GM18507 (cell line): ENCODE results near the gene PTPRT.

Experiments used
- DNase-seq: peaks from one replicate; pipeline ENCODE4 v3.0.0; 2011; ENCODE audit warnings: low read depth; ENCODE audit not compliant: insufficient read length; ENCODE audit errors: extremely low spot score
- FAIRE-seq: peaks from 2 replicates; lab custom pipeline; 2011; peaks lifted over from hg19 to GRCh38; lab: Jason Lieb, UNC

Gene PTPRT

DNA sequence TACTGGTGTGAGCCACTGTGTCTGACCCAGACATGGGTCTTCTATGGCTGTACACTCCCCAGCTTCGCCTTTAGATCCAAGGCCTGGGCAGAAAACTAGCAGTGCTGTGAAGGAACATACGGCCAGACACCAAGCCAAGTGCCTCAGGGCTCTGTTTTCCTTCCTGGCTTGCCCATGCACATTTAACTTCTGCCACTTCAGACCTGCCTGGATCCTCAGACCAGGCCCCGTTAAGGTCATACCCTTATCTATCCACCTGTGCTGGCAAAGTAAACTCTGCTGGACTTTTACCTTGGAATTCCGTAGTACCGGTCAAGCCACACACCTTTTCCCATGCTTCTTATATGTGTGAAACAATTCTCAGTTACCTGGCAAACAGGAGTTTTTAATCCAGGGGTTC, 644.8 kb downstream of the PTPRT start:
- no peak for DNase-seq
- FAIRE-seq, result no peak

DNA sequence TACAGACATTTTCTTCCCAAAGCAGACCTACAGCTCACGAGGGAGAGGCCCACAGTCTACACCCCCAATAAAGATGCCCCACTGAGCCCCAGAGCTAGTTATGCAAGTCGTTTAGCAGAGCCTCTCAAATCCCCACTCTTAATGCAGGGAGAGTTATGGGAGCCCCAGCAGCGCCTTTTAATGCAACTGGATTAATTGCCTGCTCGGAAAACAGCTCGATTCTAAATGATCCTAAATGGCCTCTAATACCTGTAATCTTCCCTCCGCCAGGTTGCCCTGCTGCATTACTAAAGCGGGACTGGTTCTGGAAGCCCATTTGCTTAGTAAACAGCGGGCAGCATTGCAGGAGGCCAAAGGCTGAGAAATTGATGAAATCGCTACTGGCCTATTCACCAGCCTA, 656.9 kb downstream of the PTPRT start:
- DNase-seq (no peak), FAIRE-seq (no peak)

DNA sequence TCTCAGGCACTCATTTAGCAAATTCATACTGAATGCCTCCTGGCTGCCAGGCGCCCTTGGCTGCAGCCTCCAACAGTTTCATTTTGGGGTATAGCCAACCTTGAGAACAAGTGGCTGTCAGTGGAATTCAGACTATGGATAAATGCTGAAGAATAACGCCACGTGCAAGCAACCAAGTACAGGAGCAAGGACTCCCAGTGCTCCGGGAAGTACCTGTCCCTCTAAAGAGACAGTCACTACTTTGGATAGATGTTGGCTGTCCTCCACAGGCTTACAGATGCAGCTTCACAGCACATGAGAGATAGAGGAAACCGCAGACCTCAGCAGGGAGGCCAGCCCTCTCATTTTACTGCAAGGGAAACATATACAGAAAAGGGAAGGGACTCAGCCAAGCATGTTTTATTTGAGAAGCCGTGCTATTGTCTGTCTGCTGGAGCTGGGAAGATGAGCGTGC, 658.2 kb downstream of the PTPRT start:
- FAIRE-seq, result no peak
- DNase-seq, result no peak

DNA sequence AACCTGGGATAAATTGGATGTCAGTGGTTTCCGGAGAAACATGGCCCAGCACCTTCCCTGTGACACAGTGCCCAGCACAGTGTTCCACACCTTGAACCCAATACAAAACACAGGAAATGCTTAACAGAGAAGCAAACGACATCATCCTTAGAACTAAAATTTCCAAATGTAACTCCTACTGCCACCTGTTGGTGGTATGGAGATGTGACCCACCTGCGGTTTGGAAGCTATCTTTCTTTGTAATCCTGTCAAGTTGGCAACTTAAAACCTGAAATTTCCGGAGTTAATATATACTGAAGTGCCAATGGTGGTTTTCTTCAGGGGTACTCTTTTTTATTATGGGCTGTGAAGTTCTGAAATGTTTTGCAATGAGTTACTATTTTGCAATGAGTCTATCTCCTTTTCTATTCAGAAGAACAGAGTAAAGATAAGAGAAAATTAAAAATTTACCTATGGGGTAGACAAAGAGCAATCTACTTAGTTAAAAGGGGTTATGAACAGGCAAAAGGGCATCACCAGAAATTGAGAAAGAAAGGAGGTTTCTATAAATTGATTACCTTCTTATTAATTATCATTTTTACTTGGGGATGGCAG, 658.8 kb downstream of the PTPRT start:
- FAIRE-seq, result peak; percentile 71
- DNase-seq, result peak; percentile 9

DNA sequence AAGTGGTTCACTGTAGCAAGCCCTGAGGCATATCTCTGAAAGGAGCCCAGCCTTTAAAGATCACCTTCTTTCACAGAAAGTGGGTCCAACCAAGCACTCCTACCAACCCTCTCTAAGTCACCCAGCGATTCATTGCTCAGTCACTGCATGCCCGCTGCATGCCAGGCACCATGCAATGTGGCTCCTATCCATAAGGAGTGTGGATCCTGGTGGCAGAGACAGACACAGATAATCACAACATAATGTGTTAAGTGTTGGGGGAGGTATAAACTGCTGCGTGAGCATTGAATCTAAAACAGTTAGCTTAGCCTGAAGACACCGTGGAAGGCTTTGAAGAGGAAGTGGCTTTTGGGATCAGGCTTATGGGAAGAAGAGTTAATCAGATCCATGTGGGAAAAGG, 659.5 kb downstream of the PTPRT start:
- DNase-seq (no peak), FAIRE-seq (no peak)

DNA sequence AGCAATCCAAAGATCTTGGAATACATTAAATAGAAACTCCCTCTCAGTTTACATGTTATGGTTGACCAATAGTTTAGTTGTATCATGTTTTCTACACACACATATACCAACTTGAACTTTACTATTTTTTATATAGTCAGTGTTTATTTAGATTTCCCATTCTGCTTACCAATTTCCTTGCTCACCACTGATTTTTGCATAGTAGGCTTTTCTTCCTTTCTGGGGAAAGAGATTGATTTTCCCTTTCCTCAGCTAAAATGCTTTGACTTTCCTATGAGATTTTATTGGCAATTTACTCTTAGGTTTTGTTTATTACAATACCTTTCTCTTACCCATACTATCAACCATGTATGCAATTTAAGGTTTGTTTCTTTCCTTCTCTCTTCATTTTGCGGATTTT, 665.6 kb downstream of the PTPRT start:
- FAIRE-seq (no peak), DNase-seq (no peak)

DNA sequence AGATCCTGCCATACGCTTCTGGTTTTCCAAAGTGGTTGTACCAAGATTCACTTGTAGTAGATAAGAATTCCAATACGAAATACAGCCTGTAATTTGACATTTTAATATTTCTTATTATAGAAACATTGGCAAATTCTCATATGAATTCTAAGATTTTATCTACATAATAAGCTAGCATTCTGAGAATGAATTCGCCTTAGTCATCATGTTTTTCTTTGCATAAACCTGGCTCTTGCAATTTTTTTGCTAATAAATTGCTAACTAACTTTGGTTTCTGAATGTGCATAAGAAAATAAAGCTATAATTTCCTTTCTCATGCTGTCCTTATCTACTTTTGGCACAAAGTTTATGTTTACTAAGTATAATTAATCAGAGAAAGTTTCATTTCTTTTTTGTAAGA, 673.0 kb downstream of the PTPRT start:
- FAIRE-seq (no peak), DNase-seq (no peak)

DNA sequence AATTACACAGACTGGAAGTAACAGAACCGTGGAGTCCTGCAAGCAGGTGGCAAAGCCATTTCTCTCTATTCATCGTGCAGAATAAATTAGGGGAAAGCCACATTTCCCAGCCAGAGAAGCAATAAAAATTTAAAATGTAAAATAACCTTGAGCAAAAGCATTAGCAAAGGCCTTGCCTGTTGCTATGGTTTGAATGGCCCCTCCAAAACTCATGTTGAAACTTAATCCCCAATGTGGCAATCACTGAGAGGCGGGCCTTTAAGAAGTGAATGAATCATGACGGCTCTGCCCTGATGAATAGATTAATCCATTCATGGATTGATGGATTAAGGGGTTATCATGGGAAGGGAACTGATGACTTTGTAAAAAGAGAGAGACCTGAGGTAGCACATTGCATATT, 679.0 kb downstream of the PTPRT start:
- DNase-seq (no peak), FAIRE-seq (no peak)

DNA sequence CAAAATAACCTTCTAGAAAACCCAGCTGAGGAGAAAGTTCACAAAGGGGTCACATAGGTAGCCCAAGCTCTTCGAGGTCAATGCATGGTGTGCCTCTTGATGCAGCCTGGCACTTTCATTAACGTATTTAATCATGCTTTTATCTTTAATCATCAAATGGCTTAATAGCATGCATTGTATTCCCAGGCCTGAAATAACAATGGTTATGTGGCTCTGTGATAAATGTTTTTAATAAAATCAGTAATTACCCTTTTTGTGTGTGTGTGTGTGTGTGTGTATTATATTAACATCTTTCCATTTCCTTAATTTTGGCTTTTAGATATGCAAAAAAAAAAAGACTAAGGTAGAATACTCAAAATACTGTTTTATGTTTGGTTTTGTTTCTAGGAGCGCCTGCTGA, 681.8 kb downstream of the PTPRT start:
- FAIRE-seq, result no peak

DNA sequence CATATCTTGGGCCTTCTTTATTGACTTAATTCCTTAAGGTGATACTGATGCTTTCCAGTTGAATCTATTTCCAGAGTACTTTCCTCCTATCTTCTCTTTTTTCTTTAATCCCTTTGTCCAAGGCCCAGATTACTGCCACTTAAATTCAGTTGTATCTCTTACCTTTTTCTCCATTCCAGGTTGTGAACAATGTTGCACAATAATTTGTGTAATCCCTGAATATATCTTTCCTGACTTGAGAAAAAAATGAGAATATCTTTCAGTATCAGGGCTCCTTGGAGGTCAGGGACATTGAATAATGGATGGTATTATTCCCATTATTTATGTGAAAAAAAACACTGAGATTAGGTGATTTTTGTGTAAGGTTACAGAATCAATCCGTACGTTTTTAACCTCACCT, 683.3 kb downstream of the PTPRT start:
- DNase-seq, result no peak
- FAIRE-seq, result no peak

More for the DNA sequence above, 681.8 kb downstream of the PTPRT start:
- DNase-seq, result no peak

DNA sequence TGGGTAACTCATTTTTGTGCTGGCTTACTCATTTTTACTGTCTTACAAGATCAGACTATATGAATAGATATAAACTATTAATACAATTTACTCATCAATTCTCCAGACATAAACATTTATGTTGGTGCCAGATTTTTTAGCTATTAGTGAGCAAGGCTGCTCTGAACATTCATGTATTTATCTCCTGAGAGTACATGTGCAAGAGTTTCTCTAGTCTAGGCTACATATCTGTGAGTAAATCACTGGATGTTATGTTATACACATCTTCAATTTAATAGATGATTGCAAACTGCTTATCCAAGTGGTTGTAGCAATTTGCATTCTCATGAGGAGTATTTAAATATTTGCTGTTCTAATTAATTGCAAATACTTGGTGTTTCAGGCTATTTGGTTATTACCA, 687.1 kb downstream of the PTPRT start:
- FAIRE-seq, result no peak
- DNase-seq, result no peak

DNA sequence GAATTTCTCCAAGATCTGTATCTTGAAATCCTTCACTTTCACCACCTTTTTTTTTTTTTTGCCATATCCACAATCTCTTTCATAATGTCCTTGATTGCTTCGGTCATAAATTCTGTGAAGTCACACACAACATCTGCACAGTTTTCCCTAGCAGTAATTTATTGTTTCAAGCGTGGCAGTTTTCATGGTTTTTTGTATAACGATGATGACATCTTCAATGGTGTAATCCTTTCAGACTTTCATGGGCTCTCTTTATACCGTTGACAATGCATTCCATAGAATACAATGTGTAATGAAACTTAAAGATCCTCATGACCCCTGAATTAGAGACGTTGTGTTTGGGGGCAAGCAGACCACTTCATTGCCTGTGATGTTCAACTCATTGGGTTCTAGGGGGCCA, 693.1 kb downstream of the PTPRT start:
- no peak for DNase-seq
- FAIRE-seq, result no peak

DNA sequence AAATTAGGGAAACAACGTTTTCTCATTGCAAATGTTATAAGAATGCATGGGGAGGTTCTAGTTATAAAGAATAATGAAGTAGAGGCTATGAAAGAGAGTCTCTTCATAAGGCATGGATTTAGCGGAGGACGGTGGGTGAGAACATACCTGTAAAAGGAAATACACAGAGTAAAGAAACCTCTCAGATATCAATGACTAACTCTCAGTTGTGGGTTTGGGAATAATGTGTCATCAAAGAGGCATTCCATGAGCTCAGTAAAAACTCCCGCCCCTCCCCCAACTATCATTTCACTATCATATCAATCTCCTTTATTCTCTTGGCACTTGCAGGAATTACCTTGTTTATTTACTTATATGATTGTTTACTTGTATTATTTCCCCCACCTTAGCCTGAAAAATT, 695.4 kb downstream of the PTPRT start:
- DNase-seq, result no peak
- FAIRE-seq, result no peak

DNA sequence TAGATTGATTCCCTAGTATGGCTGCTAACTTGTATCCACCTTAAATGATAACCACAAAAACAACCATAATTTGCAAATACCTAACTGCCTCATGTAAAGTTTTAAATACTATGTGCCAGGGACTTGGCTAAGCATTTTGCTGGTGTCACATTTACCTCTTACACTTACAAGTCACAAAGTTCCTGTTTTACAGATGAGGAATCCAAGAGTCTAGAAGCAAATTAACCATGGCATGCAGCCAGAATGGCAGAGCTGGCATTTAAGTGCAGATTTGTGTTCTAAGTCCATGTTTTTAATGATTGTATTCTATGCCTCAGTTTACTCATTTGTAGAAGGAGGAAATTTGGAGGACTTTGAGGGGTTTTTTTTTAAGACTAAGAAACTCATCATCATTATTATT, 696.7 kb downstream of the PTPRT start:
- DNase-seq (no peak), FAIRE-seq (no peak)

DNA sequence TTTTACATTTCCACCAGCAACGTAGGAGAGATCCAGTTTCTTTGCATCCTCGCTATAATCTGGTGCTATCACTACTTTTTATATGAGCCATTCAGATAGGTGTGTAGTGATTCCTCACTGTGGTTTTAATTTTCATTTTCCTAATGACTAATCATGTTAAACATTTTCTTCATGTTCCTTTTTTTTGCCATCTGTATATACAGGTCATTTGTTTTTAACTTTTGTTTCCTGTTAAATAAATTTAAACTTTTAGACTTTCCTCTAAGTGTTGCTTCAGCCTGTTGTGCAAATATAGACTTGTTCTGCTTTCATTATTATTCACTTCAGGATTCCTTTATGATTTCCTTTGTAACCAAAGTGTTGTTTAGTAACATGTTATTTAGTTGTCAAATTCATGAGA, 697.4 kb downstream of the PTPRT start:
- peak; percentile 61 for FAIRE-seq

DNA sequence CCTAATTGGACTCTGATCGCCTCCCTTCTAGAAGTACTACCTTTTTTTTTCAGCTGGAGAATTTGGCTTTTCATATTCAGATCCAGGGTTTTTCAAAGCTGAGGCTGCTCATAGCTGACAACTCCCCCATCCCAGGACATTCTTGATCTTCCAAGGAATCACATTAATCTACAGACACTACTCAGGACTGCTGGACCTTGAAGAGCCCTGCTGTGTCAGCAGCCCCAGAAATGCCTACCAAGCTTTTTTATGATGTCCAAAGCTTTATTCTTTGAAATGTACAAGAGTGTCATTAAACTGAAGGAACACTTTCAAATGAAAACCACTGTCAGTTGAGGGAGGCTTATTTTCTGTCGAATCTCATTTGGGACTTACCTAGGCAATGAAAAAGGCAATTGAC, 704.1 kb downstream of the PTPRT start:
- DNase-seq, result no peak
- no peak for FAIRE-seq

More for the DNA sequence above, 697.4 kb downstream of the PTPRT start:
- no peak for DNase-seq

DNA sequence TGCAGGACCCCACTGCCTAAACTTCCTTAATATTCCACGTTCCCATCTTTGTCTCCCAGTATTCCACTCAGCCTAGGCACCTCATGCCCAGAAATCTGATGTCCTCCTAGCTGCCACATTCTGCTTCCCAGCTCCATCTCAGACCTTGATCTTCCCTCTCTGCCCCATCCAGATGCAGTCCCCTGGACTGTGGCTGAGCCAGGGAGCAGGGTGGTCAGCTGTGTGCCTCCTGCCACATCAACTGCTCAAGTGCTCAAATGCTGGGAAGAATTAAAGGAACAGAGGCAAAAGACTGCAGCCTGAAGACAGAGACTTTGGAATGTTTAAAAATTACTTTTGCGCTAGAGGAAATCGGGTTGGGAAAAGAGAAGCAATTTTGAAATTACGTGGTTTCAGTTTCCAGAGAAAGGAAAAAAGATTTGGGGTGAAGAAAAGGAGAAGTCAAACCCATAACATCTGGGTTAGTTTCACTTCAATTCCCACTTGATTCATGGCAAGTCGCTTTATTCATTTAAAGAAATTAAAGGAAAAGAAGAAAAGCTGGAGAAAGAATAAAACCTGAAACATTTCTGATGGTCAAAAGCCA, 704.8 kb downstream of the PTPRT start:
- no peak for FAIRE-seq
- no peak for DNase-seq

DNA sequence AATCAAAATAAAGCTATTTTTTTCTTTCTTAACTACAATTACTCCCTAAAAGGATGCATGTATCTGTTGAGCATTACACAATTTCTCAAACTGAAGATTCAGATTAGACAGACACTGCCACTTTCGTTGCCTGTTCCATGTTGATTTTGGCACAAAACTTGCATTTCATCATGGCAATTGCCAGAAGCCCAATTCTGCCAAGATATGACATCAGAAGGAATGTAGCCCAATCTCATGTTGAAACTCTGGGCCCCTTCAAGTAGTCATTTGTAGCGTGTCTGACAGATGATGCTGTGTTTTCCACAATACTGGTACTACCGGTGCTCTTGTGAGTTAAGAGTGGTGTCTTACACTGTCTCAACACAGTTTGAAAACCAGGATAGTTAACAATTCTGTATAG, 705.4 kb downstream of the PTPRT start:
- no peak for FAIRE-seq
- DNase-seq, result no peak

DNA sequence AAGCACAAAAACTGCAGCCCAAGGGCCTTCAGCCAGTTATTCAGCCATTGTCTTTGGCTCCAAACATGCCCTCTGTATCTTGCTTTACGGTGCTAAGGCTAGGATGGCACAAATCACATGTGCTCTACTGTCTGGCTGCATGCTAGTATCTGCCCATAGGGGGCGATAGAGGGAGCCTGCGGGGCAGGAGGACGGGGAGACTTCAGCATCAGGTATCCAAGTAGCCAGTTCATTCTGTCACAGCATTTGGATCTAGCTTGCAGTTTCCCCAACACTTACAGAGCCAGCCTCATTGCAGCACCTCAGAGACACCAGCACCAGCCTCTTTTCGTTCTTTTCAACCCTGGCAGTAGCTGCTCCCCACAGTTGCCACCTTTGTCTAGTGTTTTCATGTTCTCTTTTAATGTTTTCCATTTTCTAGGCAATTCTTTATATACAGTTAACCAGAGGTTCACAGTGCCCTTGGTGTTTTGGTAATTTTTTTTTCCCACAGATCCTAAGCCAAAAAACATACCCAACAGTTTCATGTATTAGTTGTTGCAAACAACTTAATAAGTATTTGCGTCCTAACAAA, 705.9 kb downstream of the PTPRT start:
- FAIRE-seq, result no peak
- DNase-seq, result no peak

DNA sequence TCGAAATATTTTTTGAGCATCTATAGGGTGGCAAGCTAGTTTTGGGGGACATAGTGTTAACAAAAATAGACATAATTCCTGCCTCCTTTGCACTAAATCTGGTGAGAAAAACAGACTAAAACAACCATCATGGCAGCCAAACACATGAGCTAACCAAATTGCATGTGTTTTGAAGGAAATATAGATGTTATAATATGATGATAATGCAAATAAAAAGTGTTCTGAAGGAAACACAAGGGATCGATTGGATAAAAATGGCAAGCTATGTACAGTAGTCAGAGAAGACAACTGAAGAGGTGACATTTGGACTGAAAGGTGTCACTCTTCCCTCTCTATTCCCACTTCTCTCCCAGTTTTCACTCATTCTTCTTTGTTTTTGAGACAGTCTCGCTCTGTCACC, 706.9 kb downstream of the PTPRT start:
- FAIRE-seq (no peak), DNase-seq (no peak)

DNA sequence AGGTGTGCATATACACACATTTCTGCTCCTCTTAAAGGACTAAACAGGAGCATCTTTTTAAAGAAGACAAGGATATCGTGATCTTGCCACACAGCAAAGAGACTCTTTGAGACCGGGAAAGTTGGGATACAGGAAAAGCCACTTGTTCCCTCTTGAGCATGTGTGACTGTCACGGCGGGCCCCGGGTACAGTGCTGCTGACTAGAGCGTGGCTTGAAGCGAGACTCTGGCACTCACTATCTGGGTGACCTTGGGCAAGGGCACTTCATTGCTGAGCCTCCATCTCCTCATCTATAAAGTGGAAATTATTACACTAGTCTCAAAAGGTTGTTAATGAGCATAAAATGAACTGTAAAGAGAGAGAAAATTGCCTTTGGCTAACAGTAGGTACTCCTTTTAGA, 713.9 kb downstream of the PTPRT start:
- DNase-seq (no peak), FAIRE-seq (no peak)
